ENCODE results near the gene TSPAN10. TPM values are rescaled to one million over a fixed set of nuclear protein-coding genes. Genes with fewer than 3 reads are reported as not detected.
A peak's percentile ranks its signal among the peaks of the same experiment; 100 is the strongest.
"Not testable (repeated sequence)": the region's sequence is repeated elsewhere in the genome, so short reads cannot be mapped to it uniquely, and the experiment has no call there.

The TSPAN10 gene
- total and polyA plus RNA-seq, 2 donors: 0.65 to 1.2 TPM

- Histone ChIP-seq H3K27ac (ENCODE audit: low read depth) (no peak overlapping the region), H3K4me1 (ENCODE audit: insufficient read depth) (no peaks in the 10 kb centered on the region), H3K4me3 (ENCODE audit: low read depth, low read length) (no peak overlapping the region), H3K36me3 (ENCODE audit: insufficient read depth) (peaks cover 6% of the 10 kb centered on the region)
- 80% methylated on average over 16 of the region's 16 CpGs for WGBS
- DNase-seq (ENCODE audit: extremely low spot score): no peak
These were observed 24.6 kb upstream of the TSPAN10 start for GRCh38 chr17:81612172-81612970.

- Histone ChIP-seq H3K4me1 (ENCODE audit: insufficient read depth) (no peaks in the 10 kb centered on the region), H3K4me3 (ENCODE audit: low read depth, low read length) (no peak overlapping the region), H3K27ac (ENCODE audit: low read depth) (no peak overlapping the region), H3K36me3 (ENCODE audit: insufficient read depth) (peaks cover 4% of the 10 kb centered on the region)
- WGBS: 93% methylated on average over 4 of the region's 4 CpGs
- no peak for DNase-seq (ENCODE audit: extremely low spot score)
These were observed 21.5 kb upstream of the TSPAN10 start for GRCh38 chr17:81615401-81615930.

GRCh38 chr17:81616877-81617276 lies 20.1 kb upstream of the TSPAN10 start:
- no peak for DNase-seq (ENCODE audit: extremely low spot score)
- WGBS: 65% methylated on average over 7 of the region's 7 CpGs
- Histone ChIP-seq H3K36me3 (ENCODE audit: insufficient read depth) (peaks cover 7% of the 10 kb centered on the region), H3K4me3 (ENCODE audit: low read depth, low read length) (no peak overlapping the region), H3K4me1 (ENCODE audit: insufficient read depth) (no peaks in the 10 kb centered on the region), H3K27ac (ENCODE audit: low read depth) (no peak overlapping the region)

- DNase-seq (ENCODE audit: extremely low spot score); H3K4me1 ChIP-seq (ENCODE audit: insufficient read depth); H3K4me3 ChIP-seq (ENCODE audit: low read depth, low read length); H3K27ac ChIP-seq (ENCODE audit: low read depth); H3K36me3 ChIP-seq (ENCODE audit: insufficient read depth): not testable (repeated sequence)
- WGBS: 93% methylated on average over 32 of the region's 36 CpGs
These were observed 18.7 kb upstream of the TSPAN10 start for GRCh38 chr17:81618307-81618706.

- no peak for DNase-seq (ENCODE audit: extremely low spot score)
- 86% methylated on average over 11 of the region's 11 CpGs for WGBS
These were observed 15.4 kb upstream of the TSPAN10 start for GRCh38 chr17:81621494-81622130.

GRCh38 chr17:81630274-81630673 lies 6.7 kb upstream of the TSPAN10 start:
- H3K27ac ChIP-seq (ENCODE audit: low read depth): no peak overlapping the region
- no peaks in the 10 kb centered on the region for H3K4me1 ChIP-seq (ENCODE audit: insufficient read depth)
- DNase-seq (ENCODE audit: extremely low spot score): no peak
- WGBS: 85% methylated on average over 8 of the region's 8 CpGs
- peaks cover 10% of the 10 kb centered on the region for H3K36me3 ChIP-seq (ENCODE audit: insufficient read depth)
- no peak overlapping the region for H3K4me3 ChIP-seq (ENCODE audit: low read depth, low read length)

More at GRCh38 chr17:81621494-81622130, 15.4 kb upstream of the TSPAN10 start:
- Histone ChIP-seq H3K4me1 (ENCODE audit: insufficient read depth) (no peaks in the 10 kb centered on the region), H3K4me3 (ENCODE audit: low read depth, low read length) (no peak overlapping the region), H3K36me3 (ENCODE audit: insufficient read depth) (peaks cover 10% of the 10 kb centered on the region), H3K27ac (ENCODE audit: low read depth) (no peak overlapping the region)

- Histone ChIP-seq H3K4me1 (ENCODE audit: insufficient read depth) (no peaks in the 10 kb centered on the region), H3K4me3 (ENCODE audit: low read depth, low read length) (no peak overlapping the region), H3K27ac (ENCODE audit: low read depth) (no peak overlapping the region), H3K36me3 (ENCODE audit: insufficient read depth) (peaks cover 7% of the 10 kb centered on the region)
- 73% methylated on average over 7 of the region's 7 CpGs for WGBS
- DNase-seq (ENCODE audit: extremely low spot score): no peak
These were observed 5.5 kb upstream of the TSPAN10 start for GRCh38 chr17:81631482-81631881.

- H3K4me3 ChIP-seq (ENCODE audit: low read depth, low read length): no peak overlapping the region
- WGBS: 89% methylated on average over 5 of the region's 5 CpGs
- H3K4me1 ChIP-seq (ENCODE audit: insufficient read depth): no peaks in the 10 kb centered on the region
- H3K36me3 ChIP-seq (ENCODE audit: insufficient read depth): no peaks in the 10 kb centered on the region
- DNase-seq (ENCODE audit: extremely low spot score): no peak
- no peak overlapping the region for H3K27ac ChIP-seq (ENCODE audit: low read depth)
These were observed 1.6 kb upstream of the TSPAN10 start for GRCh38 chr17:81635431-81635830.

- DNase-seq (ENCODE audit: extremely low spot score): no peak
These were observed 957 bp upstream of the TSPAN10 start for GRCh38 chr17:81635973-81636504.

GRCh38 chr17:81638683-81639082 lies 1.7 kb downstream of the TSPAN10 start:
- Histone ChIP-seq H3K36me3 (ENCODE audit: insufficient read depth) (no peaks in the 10 kb centered on the region), H3K4me3 (ENCODE audit: low read depth, low read length) (no peak overlapping the region), H3K4me1 (ENCODE audit: insufficient read depth) (no peaks in the 10 kb centered on the region), H3K27ac (ENCODE audit: low read depth) (no peak overlapping the region)
- no peak for DNase-seq (ENCODE audit: extremely low spot score)
- WGBS: 71% methylated on average over 4 of the region's 4 CpGs

More at GRCh38 chr17:81635973-81636504, 957 bp upstream of the TSPAN10 start:
- H3K36me3 ChIP-seq (ENCODE audit: insufficient read depth): no peaks in the 10 kb centered on the region
- H3K4me1 ChIP-seq (ENCODE audit: insufficient read depth): no peaks in the 10 kb centered on the region
- peak overlapping the region; percentile 87 for H3K4me3 ChIP-seq (ENCODE audit: low read depth, low read length)
- WGBS: 36% methylated on average over 18 of the region's 18 CpGs
- peak overlapping the region; percentile 76 for H3K27ac ChIP-seq (ENCODE audit: low read depth)

GRCh38 chr17:81640011-81640410 lies 3.0 kb downstream of the TSPAN10 start:
- Histone ChIP-seq H3K4me1 (ENCODE audit: insufficient read depth) (no peaks in the 10 kb centered on the region), H3K4me3 (ENCODE audit: low read depth, low read length) (no peak overlapping the region), H3K27ac (ENCODE audit: low read depth) (no peak overlapping the region), H3K36me3 (ENCODE audit: insufficient read depth) (no peaks in the 10 kb centered on the region)
- 92% methylated on average over 9 of the region's 9 CpGs for WGBS
- no peak for DNase-seq (ENCODE audit: extremely low spot score)

GRCh38 chr17:81641825-81642489 lies 5.0 kb downstream of the TSPAN10 start:
- Histone ChIP-seq H3K36me3 (ENCODE audit: insufficient read depth) (no peaks in the 10 kb centered on the region), H3K27ac (ENCODE audit: low read depth) (no peak overlapping the region), H3K4me3 (ENCODE audit: low read depth, low read length) (no peak overlapping the region), H3K4me1 (ENCODE audit: insufficient read depth) (no peaks in the 10 kb centered on the region)
- WGBS: 88% methylated on average over 17 of the region's 17 CpGs
- DNase-seq (ENCODE audit: extremely low spot score): no peak

GRCh38 chr17:81644496-81644895 lies 7.5 kb downstream of the TSPAN10 start:
- no peak overlapping the region for H3K27ac ChIP-seq (ENCODE audit: low read depth)
- H3K36me3 ChIP-seq (ENCODE audit: insufficient read depth): no peaks in the 10 kb centered on the region
- H3K4me3 ChIP-seq (ENCODE audit: low read depth, low read length): no peak overlapping the region
- WGBS: 90% methylated on average over 15 of the region's 15 CpGs
- no peaks in the 10 kb centered on the region for H3K4me1 ChIP-seq (ENCODE audit: insufficient read depth)
- no peak for DNase-seq (ENCODE audit: extremely low spot score)
